ENCODE data around the gene ZNF14.
"Not testable (repeated sequence)": the region's sequence is repeated elsewhere in the genome, so short reads cannot be mapped to it uniquely, and the experiment has no call there.

Gene ZNF14

GRCh38 chr19:19686580-19686979, 46.3 kb downstream of the ZNF14 start:
- DNase-seq = no peak

DNA sequence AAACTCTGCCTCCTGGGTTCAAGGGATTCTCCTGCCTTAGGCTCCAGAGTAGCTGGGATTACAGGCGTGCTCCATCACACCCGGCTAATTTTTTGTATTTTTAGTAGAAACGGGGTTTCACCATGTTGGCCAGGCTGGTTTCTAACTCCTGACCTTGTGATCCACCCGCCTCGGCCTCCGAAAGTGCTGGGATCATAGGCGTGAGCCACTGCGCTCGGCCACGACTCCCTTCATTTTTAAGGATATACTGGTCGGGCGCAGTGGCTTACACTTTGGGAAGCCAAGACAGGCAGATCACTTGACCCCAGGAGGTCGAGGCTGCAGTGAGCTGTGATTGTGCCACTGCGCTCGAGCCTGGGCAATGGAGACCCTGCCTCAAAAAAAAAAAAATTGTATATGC, 46.8 kb downstream of the ZNF14 start:
- DNase-seq = not testable (repeated sequence)

DNA sequence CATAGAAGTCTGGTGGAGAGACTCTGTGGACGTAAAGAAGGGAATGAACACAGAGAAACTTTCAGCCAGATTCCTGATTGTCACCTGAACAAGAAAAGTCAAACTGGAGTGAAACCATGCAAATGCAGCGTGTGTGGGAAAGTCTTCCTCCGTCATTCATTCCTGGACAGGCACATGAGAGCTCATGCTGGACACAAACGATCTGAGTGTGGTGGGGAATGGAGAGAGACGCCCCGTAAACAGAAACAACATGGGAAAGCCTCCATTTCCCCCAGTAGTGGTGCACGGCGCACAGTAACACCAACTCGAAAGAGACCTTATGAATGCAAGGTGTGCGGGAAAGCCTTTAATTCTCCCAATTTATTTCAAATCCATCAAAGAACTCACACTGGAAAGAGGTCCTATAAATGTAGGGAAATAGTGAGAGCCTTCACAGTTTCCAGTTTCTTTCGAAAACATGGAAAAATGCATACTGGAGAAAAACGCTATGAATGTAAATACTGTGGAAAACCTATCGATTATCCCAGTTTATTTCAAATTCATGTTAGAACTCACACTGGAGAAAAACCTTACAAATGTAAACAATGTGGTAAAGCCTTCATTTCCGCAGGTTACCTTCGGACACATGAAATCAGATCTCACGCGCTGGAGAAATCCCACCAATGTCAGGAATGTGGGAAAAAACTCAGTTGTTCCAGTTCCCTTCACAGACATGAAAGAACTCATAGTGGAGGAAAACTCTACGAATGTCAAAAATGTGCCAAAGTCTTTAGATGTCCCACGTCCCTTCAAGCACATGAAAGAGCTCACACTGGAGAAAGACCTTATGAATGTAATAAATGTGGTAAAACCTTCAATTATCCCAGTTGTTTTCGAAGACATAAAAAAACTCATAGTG, 53.5 kb downstream of the ZNF14 start:
- DNase-seq = no peak

GRCh38 chr19:19677579-19677978, 55.3 kb downstream of the ZNF14 start:
- no peak for DNase-seq

DNA sequence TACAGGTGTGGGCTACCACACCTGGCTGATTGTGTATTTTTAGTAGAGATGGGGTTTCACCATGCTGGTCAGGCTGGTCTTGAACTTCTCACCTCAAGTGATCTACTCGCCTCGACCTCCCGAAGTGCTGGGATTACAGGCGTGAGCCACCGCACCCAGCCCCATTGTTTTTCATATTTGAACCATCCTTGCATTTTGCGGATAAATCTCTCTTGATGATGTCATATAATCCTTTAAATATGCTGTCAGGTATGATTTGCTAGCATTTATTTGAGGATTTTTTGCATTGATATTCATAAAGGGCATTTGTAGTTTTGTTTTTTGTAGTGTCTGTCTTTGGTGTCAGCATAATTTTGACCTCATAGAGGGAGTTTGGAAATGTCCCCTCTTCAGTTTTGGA, 58.6 kb downstream of the ZNF14 start:
- no peak for DNase-seq

GRCh38 chr19:19672816-19673215, 60.1 kb downstream of the ZNF14 start:
- DNase-seq = no peak

DNA sequence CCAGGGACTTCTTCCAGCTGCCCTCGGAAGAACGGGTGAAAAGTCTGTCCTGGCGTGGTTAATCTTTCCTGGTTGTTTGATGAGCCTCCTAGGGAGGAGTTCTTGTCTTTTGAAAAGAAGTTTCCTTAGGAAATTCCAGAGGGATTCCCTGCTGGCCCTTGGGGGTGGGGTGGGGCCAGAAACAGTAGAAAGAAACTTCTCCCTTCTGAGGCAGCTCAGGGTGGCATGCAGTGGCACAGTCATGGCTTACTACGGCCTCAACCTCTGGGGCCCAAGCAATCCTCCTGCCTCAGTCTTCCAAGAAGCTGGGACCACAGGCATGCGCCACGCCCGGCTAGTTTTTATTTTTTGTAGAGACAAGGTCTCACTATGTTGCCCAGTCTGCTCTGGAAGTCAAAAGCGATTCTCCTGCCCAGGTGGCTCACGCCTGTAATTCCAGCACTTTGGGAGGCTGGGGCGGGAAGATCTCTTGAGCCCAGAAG, 62.8 kb downstream of the ZNF14 start:
- DNase-seq = peak in 1 of 2 experiments; percentile 23

GRCh38 chr19:19668230-19669012, 64.5 kb downstream of the ZNF14 start, which contains the start of gene ZNF101:
Gene ZNF101 (plus strand): TSS chr19:19668839. CDS start chr19:19668964, 125 bp downstream.
- peak; percentile 95 to 98 for DNase-seq

DNA sequence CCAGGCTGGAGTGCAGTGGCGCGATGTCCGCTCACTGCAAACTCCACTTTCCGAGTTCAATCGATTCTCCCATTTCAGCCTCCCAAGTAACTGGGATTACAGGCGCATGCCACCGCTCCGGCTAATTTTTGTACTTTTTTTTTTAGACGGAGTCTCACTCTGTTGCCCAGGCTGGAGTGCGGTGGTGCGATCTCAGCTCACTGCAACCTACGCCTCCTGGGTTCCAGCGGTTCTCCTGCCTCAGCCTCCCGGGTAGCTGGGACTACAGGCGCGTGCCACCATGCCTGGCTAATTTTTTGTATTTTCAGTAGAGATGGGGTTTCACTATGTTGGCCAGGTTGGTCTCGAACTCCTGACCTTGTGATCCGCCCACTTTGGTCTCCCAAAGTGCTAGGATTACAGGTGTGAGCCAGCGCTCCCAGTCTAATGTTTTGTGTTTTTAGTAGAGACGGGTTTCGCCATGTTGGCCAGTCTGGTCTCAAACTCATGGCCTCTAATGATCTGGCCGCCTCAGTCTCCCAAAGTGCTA, 67.4 kb downstream of the ZNF14 start:
- not testable (repeated sequence) for DNase-seq

- DNase-seq = peak; percentile 91 to 92
Observed at GRCh38 chr19:19663256-19664120, 69.4 kb downstream of the ZNF14 start, which contains the start of gene ATP13A1. Gene ATP13A1 (minus strand): TSS chr19:19663676. CDS start chr19:19663666, 10 bp downstream.

GRCh38 chr19:19662871-19663255, 70.0 kb downstream of the ZNF14 start:
- DNase-seq = no peak

- no peak for DNase-seq
Observed at GRCh38 chr19:19662344-19662743, 70.6 kb downstream of the ZNF14 start.

DNA sequence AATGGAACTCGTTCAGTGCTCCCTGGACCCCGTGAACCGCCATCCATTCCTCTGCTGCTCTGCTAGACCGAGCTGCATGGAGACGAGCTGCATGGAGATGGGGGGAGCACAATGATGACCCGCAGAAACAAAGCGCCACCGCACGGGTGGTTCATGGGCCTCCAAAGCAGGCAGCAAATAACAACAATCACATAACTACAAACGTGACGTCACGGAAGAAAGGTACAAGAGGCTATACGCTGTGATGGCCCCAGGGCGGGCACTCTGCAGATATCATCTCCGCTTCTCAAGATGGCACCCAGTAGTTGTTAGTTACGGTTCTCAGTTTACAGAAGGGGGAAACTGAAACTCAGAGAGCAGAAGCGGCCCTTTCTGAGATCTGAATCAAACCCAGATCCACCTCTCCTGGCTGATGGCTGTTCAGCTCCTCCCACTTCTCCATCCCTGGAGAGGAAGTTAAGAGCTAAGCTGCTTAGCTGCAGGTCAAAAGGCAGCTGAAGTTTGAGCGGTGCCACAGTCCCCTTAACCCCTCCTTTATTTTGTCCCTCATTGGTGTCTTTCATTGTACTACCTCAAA, 71.1 kb downstream of the ZNF14 start:
- DNase-seq = peak; percentile 50 to 62

DNA sequence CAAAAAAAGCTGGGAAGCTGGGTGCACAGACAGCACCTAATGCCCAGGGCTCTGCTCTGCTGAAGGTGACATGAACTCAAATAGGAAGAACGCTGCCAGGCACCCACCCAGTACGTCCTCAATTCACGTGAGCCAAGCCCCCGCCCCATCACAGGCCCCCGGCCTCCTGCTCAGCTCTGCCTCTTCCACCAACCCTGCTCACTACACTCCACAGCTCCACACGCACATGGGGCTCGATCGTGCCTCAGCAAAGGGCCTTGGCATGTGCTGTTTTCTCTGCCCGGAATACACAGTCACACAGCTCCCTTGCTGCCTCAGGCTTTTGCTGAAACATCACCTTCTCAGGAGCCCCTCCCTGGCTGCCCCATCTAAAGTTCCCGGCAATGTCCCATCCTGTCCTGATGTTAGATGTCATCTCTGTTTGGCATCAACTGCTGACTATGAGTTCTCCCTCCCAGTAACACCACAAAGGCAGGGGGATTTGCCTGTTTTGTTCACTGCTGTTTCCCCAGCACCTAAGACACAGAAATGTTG, 71.7 kb downstream of the ZNF14 start:
- DNase-seq = no peak

Data from activated CD4-positive, alpha-beta T cell treated with anti-CD3 and anti-CD28 coated beads, Interleukin-2, amount 50 U/mL, for 48 hours (primary cell).